Measurements from ENCODE around the gene NREP. TPM values are rescaled to one million over a fixed set of nuclear protein-coding genes. Genes with fewer than 3 reads are reported as not detected.

NREP gene
- total RNA-seq, 1 donor from 2014 or later: 21.6 TPM

DNA sequence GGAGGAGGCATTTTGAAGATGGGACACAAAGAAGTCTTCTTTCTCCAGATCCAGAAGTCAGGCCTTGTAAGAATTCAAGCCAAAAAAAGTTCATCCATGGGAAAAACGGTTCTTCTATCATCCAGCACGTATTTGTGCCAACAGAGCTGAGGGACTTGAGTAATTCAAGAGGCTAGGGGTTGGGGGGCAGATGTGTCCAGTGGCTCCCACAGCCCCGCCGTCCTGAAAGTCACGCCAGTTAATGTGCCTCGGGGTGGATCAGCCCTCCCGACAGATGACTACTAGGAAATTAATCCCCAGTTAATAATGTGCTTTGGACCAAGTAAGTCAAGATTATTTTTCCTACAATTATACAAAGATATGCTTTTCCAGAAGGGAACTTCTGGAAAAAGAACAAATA, 23.4 kb downstream of the NREP start:
- Histone ChIP-seq H3K4me1 (peaks cover 7% of the 10 kb centered on the region), H3K4me3 (no peak overlapping the region), H3K27ac (no peak overlapping the region), H3K27me3 (ENCODE audit: low read depth) (no peaks in the 10 kb centered on the region), H3K36me3 (no peaks in the 10 kb centered on the region), H3K9me3 (no peaks in the 10 kb centered on the region)
- no peak for DNase-seq
- no peak for ATAC-seq
- intact Hi-C loops (cut with DNase I): no loop called here
- TF ChIP-seq, protein P1, sequence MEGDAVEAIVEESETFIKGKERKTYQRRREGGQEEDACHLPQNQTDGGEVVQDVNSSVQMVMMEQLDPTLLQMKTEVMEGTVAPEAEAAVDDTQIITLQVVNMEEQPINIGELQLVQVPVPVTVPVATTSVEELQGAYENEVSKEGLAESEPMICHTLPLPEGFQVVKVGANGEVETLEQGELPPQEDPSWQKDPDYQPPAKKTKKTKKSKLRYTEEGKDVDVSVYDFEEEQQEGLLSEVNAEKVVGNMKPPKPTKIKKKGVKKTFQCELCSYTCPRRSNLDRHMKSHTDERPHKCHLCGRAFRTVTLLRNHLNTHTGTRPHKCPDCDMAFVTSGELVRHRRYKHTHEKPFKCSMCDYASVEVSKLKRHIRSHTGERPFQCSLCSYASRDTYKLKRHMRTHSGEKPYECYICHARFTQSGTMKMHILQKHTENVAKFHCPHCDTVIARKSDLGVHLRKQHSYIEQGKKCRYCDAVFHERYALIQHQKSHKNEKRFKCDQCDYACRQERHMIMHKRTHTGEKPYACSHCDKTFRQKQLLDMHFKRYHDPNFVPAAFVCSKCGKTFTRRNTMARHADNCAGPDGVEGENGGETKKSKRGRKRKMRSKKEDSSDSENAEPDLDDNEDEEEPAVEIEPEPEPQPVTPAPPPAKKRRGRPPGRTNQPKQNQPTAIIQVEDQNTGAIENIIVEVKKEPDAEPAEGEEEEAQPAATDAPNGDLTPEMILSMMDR (IDR thresholded peaks at IDR 0.05): no peak

DNA sequence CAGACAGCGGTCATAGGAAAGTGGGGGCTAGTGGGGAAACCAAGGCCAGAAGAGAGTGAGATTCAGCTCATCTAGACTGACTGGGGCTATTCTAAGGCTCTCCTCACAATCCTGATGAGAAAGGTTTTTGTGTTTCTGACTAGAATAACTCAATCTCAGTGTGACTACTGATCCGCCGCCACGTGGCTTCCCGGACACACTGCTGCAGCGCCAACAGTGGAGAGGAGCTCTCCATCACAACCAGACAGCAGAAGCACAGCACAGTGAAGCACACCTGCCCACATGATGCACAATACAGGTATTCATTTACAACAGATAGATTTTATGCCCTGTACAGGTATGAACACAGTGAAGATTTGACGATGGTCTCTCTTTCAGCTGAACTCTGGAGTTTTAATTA, 25.4 kb downstream of the NREP start:
- H3K27ac ChIP-seq: no peak overlapping the region
- no peaks in the 10 kb centered on the region for H3K27me3 ChIP-seq (ENCODE audit: low read depth)
- no peaks in the 10 kb centered on the region for H3K9me3 ChIP-seq
- TF ChIP-seq, protein P1 (IDR thresholded peaks at IDR 0.05): no peak
- ATAC-seq (no peak), DNase-seq (no peak)
- H3K4me1 ChIP-seq: peaks cover 7% of the 10 kb centered on the region
- H3K4me3 ChIP-seq: no peak overlapping the region
- intact Hi-C loops (cut with DNase I): no loop called here
- no peaks in the 10 kb centered on the region for H3K36me3 ChIP-seq

DNA sequence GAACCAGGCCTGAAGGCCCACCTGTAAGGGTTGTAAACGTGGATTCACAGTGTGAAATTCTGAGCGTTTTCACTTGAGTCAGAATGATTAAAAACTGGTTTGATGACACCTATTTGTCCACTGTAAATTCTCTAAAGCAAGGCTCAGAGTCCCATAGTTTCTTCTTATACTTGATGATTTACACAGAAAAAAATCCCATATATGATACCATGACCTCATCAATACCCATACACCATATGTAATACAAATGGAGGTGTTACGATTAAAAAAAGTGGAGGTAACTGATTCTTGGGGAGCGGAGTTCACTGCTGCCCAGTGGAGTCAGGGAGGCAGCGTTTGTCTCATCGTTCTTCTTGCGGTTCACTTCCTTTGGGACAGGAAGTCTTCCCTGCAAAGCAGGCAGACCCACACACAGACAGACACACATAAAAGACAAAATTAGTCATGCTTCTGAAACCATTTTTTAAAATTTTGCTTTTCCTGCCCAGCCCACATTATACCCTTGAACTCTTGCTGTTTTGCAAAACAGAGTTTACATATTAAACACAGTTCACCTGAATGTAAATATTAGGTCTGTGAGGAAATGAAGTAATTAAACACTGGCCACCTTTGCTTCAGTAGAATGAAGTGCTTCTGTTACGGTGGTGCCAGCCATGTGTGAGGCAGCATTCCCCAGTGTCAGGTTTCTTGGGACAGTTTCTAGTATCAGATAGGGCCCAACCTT, 26.2 kb downstream of the NREP start:
- DNase-seq (no peak), ATAC-seq (peak; percentile 72 to 86)
- intact Hi-C loops (cut with DNase I): no loop called here
- no peak overlapping the region for H3K4me3 ChIP-seq
- H3K27me3 ChIP-seq (ENCODE audit: low read depth): no peaks in the 10 kb centered on the region
- no peak overlapping the region for H3K27ac ChIP-seq
- TF ChIP-seq, protein P1 (IDR thresholded peaks at IDR 0.05): no peak
- H3K9me3 ChIP-seq: no peaks in the 10 kb centered on the region
- H3K4me1 ChIP-seq: peaks cover 5% of the 10 kb centered on the region
- no peaks in the 10 kb centered on the region for H3K36me3 ChIP-seq

DNA sequence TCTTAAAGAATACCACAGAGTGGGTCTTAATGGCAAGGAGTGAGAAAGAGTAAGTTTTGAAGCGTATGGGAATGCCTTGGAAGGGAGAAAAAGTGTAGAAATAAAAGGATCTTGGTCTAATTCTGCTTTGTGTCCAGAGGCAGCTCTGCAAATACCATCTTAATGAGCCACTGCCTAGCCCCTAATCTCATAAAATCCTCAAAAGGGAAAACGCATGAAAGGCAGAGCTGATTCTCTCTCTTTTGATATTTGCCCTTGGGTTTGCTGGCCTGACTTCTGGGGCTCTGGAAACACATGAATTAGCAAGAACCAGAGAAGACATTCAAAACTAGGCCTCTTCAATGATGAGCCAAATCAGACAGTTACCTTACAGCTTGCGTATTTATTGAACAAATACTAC, 28.1 kb downstream of the NREP start:
- Histone ChIP-seq H3K9me3 (no peaks in the 10 kb centered on the region), H3K4me3 (no peak overlapping the region), H3K27me3 (ENCODE audit: low read depth) (no peaks in the 10 kb centered on the region), H3K27ac (no peak overlapping the region), H3K36me3 (no peaks in the 10 kb centered on the region), H3K4me1 (no peaks in the 10 kb centered on the region)
- DNase-seq: no peak
- intact Hi-C loops (cut with DNase I): no loop called here
- ATAC-seq: no peak
- TF ChIP-seq, protein P1 (IDR thresholded peaks at IDR 0.05): no peak

DNA sequence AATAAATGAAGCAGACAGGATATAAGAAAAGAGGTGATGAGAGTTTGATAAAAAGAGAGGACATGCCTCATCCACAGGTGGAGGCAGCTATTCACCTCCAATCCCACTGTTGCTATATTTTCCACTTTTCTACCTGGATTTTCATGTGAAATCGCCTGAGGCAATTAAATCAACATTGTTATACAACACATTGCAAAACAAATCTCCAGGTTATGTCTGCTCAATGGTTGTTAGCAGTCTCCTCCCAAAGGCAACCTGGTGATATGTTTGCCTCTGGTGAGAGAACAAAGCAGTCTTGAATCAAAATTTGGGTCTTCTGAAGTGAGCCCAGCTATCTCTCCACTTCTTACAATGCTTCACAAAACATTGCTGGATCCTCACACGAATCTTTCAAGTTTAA, 30.0 kb downstream of the NREP start:
- TF ChIP-seq, protein P1 (IDR thresholded peaks at IDR 0.05): no peak
- ATAC-seq: no peak

More for the DNA sequence above, 30.0 kb downstream of the NREP start:
- intact Hi-C loops (cut with DNase I): no loop called here
- Histone ChIP-seq H3K4me3 (no peak overlapping the region), H3K36me3 (no peaks in the 10 kb centered on the region), H3K9me3 (no peaks in the 10 kb centered on the region), H3K4me1 (no peaks in the 10 kb centered on the region), H3K27me3 (ENCODE audit: low read depth) (no peaks in the 10 kb centered on the region), H3K27ac (no peak overlapping the region)
- no peak for DNase-seq
